GM21723 (cell line): ENCODE results near the gene ZNF354C.

ENCODE experiments used
- ATAC-seq: cut with Tn5 transposase; IDR thresholded peaks from one replicate; pipeline ENCODE4 v1.9.1; 2021; ENCODE audit warnings: mild to moderate bottlenecking, moderate library complexity; ENCODE audit not compliant: unreplicated experiment

Gene ZNF354C

GRCh38 chr5:179113143-179113530 is 53.0 kb downstream of the ZNF354C start:
- ATAC-seq, result no peak

- ATAC-seq, result no peak
Observed at GRCh38 chr5:179113945-179114641, 53.9 kb downstream of the ZNF354C start.

- ATAC-seq, result no peak
Observed at GRCh38 chr5:179114756-179115155, 54.6 kb downstream of the ZNF354C start.

DNA sequence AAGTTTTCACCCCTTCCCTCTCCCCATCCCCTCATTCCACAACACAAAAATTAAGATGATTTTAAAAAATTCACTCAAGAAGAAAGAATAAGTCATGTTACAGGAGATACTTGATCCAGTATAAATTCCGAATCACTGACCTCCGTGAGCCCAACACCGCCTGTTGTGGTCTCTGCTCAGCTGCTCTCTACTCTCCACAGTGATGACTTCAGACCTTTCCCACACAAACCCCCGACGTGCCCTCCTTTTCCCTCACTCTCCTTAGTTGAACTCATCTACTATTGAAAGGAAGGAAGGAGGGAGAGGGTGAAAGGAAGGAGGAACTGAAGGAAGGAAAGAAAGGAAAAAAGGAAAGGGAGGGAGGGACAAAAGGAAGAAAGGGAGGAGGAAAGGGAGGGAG is 55.1 kb downstream of the ZNF354C start:
- ATAC-seq, result no peak

GRCh38 chr5:179115845-179116524 is 55.8 kb downstream of the ZNF354C start:
- ATAC-seq, result no peak

GRCh38 chr5:179118338-179118737 is 58.2 kb downstream of the ZNF354C start:
- no peak for ATAC-seq

DNA sequence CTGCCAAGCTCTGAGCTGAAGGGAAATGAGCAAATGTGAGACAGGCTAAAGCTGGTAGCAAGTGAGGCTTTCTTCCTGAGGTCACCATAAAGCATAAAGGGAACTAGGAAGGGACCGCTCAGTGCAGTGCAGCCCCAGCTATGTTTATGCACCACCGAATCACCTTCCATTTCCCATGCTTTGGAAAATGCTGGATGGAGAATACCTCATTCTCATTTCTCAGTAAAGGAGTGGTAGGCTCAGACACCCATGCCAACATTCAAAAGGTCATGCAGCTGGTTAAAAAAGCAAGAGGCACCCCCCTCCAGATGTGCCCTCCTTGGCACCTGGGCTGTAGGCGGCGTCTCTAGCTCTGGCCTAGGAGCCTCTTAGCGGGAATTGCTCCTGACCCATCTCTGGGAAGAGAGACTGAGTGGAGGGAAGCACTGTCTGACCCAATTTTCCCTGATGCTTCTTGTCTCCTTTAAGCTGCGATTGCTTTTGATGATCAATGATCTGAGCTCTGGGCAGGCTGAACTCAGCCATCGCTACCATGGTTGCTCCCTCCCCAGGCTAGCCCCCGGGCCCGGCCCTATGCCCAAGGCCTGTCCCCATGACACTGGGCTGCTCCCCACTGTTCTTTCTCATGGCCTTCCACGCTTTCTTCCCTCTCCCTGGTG is 58.7 kb downstream of the ZNF354C start:
- ATAC-seq, result no peak

GRCh38 chr5:179119415-179120170 is 59.4 kb downstream of the ZNF354C start:
- ATAC-seq, result no peak

- ATAC-seq, result no peak
Observed at GRCh38 chr5:179120421-179120861, 60.3 kb downstream of the ZNF354C start.

DNA sequence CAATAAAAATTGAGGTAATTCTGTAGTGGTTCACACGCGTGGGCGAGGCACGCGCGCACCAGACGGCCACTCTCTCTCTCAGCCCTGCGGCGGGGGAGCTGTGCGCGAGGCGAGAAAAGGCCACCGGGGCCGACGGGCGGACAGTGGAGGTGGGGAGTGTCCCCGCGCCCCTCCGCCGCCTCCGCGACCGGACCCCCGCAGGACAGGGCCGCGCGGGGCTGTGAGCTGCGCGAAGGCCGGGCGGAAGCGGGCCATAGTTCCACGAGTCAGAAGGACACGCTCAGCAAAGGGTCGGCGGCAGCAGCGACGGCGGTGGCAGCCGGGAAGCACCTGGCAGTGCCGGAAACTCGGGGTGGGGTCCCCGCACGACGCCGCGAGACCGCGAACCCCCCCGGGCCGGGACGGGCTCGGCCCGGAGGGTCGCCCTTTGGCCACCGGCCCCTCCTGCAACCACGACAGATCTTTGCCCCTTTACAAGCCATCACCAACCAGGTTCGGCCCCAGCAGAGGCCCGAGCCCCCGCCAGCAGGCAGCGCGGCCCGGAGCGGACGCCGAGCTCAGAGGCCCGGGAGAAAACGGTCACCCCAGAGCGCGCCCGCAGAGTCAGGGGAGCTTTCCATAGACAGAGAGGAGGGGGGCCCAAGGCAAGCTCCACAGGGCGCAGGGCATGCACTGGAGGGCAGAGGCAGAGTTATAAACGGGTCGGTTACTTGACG is 60.9 kb downstream of the ZNF354C start:
- ATAC-seq, result no peak

DNA sequence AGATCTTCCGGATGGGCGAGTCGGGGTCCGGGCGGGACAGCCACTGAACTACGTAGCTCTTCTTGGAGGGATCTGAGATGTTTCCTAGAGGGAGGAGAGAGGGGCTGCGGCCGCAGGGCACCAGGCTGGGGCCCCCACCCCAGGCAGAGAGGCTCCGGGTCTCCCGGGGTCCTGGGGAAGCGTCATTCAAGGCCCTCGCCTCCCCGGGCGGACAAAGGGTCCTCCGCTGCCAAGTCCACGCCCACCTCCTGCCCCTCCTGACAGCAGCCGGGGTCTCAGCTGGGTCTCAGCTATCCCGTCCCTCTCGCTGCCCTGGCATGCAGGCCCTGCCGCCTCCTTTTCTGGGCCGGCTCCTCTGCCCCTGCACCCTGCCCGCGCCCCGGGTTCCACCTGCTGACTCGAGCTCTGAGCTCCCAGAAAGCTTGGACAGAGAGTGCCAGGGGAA is 61.5 kb downstream of the ZNF354C start:
- ATAC-seq, result no peak

DNA sequence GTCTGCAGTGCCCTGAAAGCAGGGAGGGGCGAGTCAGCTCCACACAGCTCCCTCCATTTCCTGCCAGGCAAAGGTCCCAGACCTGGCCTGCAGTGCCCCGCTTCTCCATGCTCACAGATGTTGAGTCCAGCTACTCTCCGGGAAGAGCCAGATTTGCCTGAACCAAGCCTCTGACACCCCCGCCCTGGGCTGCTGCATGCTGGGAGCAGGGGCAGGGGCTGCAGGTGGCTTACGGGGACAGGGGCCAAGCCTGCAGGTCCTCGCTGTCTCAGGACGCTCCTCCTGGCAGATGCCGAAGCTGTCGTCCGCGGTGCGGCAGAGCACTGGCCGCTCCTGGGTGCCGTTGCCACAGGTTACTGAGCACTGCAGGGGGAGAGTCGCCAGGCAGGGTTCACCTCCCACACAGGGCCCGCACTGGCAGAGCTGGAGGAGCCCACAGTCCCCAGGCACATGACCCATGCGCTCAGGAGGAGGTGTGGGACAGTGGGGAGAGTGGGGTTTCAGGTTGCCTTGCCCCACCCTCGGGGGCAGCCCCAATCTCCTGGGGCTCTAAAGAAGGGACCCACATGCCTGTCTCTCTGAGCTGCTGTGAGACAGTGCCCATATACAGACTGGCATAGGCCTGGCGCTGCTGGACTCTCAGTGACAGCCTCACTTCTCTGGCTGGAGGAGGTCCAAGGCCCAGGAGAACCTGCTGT is 62.4 kb downstream of the ZNF354C start:
- no peak for ATAC-seq

DNA sequence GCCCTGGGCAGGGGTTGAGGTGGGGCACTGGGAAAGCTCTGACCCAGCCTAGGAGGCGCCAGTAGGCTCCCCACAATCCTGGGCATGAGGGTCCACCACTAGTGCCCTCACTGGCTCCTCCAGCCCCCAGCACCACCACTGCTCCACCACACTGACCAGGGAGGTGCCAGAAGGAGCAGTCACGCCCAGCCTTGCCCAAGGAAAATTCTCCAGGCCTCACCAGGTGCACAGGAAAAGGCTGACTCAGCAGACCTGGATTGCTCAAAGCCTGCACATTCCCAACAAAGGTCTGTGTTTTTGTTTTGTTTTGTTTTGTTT is 62.9 kb downstream of the ZNF354C start:
- no peak for ATAC-seq

DNA sequence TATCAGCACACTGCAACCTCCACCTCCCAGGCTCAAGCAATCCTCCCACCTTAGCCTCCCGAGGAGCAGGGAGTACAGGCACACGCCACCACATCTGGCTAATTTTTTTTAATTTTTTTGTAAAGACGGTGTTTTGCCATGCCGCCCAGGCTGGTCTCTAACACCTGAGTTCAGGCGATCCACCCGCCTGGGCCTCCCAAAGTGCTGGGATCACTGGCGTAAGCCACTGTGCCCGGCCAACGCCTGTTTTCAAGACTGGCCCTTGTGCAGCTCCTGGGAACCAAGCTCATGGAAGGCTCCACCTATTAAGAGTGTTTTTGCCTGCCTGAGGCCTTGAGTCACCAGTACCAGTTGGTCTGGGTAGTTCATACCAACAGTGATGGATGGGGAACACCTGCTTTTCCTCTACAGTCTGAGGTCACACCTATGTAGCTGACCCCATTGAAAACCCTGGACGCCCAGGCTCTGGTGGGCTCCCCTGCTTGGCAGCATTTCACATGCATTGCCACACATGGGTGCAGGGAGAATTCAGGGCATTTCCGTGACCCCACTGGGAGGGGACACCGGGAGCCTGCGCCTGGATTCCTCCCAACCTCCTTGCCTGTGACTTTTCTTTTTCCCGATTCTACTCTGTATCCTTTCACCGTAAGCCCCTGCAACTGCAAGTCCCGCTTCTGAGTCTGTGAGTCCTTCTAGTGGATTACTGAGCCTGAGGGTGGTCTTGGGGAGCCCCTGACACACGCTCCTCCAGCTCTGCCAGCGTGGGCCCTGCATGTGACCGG is 63.5 kb downstream of the ZNF354C start:
- ATAC-seq, result no peak

- no peak for ATAC-seq
Observed at GRCh38 chr5:179124273-179124852, 64.2 kb downstream of the ZNF354C start.

DNA sequence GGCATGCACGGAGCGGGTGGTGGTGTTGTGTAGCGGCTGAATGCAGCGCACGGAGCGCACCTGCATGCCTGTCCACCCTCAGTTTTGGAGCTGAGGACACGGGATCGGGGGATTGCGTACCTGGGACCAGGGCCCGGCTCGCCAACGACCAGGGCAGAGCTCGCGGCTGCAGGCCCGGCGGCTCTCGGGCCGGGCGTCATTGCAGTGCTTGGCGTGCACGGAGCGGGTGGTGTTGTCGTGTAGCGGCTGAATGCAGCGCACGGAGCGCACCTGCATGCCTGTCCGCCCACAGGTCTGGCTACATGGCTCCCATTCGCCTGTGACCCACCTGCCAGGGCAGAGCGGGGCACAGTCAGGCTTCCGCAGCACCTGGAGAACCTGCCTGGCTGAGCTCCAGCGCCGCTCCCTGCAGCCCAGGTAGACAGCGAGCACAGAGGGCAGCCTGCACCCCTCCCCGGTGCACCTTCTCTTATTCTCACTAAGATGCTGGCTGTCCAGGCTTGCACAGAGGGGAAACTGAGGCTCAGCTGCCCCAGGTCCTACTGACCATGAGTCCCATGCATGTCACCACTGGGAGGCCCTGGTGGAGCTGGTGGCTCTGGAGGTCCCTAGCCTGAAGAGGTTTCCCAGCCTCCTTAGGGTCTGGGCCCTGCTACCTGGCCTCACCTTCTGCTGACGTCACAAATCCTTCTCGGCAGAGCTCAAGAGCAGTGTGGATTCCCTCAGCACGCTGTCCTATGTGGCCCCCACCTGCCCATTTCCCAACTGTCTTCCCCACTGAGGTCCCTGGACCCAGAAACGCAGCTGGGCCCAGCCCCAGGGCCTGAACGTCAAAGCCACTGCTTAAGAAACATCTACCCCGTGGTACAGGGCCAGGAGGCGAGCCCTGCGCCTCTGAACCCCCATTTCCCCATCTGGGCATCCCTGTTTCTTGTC is 64.9 kb downstream of the ZNF354C start:
- no peak for ATAC-seq

GRCh38 chr5:179125789-179126505 is 65.8 kb downstream of the ZNF354C start:
- no peak for ATAC-seq
